ENCODE data around the gene DCAF17. TPM values are rescaled to one million over a fixed set of nuclear protein-coding genes. Genes with fewer than 3 reads are reported as not detected.

Gene DCAF17
- total and polyA plus RNA-seq, 8 donors, result 1.2 to 33.9 (median 12.0) TPM

GRCh38 chr2:171407676-171408044 is 26.4 kb upstream of the DCAF17 start:
- WGBS, 5 donors, result 92 to 98% (median 94%) methylated on average over 1 of the region's 1 CpG

GRCh38 chr2:171409436-171409971 is 24.5 kb upstream of the DCAF17 start:
- H3K36me3 ChIP-seq, result no peaks in the 10 kb centered on the region
- TF ChIP-seq POLR2AphosphoS5 (IDR thresholded peaks at IDR 0.05), result no peak
- TF ChIP-seq POLR2A (IDR thresholded peaks at IDR 0.05), result no peak
- TF ChIP-seq, protein P1, sequence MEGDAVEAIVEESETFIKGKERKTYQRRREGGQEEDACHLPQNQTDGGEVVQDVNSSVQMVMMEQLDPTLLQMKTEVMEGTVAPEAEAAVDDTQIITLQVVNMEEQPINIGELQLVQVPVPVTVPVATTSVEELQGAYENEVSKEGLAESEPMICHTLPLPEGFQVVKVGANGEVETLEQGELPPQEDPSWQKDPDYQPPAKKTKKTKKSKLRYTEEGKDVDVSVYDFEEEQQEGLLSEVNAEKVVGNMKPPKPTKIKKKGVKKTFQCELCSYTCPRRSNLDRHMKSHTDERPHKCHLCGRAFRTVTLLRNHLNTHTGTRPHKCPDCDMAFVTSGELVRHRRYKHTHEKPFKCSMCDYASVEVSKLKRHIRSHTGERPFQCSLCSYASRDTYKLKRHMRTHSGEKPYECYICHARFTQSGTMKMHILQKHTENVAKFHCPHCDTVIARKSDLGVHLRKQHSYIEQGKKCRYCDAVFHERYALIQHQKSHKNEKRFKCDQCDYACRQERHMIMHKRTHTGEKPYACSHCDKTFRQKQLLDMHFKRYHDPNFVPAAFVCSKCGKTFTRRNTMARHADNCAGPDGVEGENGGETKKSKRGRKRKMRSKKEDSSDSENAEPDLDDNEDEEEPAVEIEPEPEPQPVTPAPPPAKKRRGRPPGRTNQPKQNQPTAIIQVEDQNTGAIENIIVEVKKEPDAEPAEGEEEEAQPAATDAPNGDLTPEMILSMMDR (IDR thresholded peaks at IDR 0.05), result no peak
- TF ChIP-seq EP300 (IDR thresholded peaks at IDR 0.05), result no peak
- H3K27ac ChIP-seq, result peak overlapping the region in 1 of 5 donors; percentile 71
- 69 to 88% (median 73%) methylated on average over 8 of the region's 8 CpGs for WGBS, 5 donors
- H3K27me3 ChIP-seq, result no peaks in the 10 kb centered on the region
- peaks cover 0 to 19% (median 8%) of the 10 kb centered on the region in 4 donors for H3K4me1 ChIP-seq
- H3K4me3 ChIP-seq, result peak overlapping the region in 3 of 4 donors; percentile 4 to 27 (median 27)
- DNase-seq, result no peak
- intact Hi-C loops (cut with DNase I; ENCODE audit: low total_unique reads), result no loop called here
- no peaks in the 10 kb centered on the region for H3K9me3 ChIP-seq

More at GRCh38 chr2:171407676-171408044, 26.4 kb upstream of the DCAF17 start:
- TF ChIP-seq POLR2A (IDR thresholded peaks at IDR 0.05), result no peak
- TF ChIP-seq, protein P1 (IDR thresholded peaks at IDR 0.05), result no peak
- H3K27me3 ChIP-seq, result no peaks in the 10 kb centered on the region
- DNase-seq, result no peak
- no peak overlapping the region for H3K4me3 ChIP-seq
- no peak overlapping the region for H3K27ac ChIP-seq
- H3K4me1 ChIP-seq, result peaks cover 0 to 16% (median 7%) of the 10 kb centered on the region in 4 donors
- H3K9me3 ChIP-seq, result no peaks in the 10 kb centered on the region
- no peaks in the 10 kb centered on the region for H3K36me3 ChIP-seq
- intact Hi-C loops (cut with DNase I; ENCODE audit: low total_unique reads), result no loop called here

- Histone ChIP-seq H3K4me3 (no peak overlapping the region), H3K9me3 (no peaks in the 10 kb centered on the region), H3K27ac (peak overlapping the region in 1 of 5 donors; percentile 71), H3K36me3 (no peaks in the 10 kb centered on the region), H3K4me1 (peaks cover 0 to 19% (median 8%) of the 10 kb centered on the region in 4 donors), H3K27me3 (no peaks in the 10 kb centered on the region)
- no peak for DNase-seq
- intact Hi-C loops (cut with DNase I; ENCODE audit: low total_unique reads), result no loop called here
- 60 to 72% (median 68%) methylated on average over 4 of the region's 4 CpGs for WGBS, 5 donors
- no peak for TF ChIP-seq POLR2AphosphoS5 (IDR thresholded peaks at IDR 0.05)
- no peak for TF ChIP-seq EP300 (IDR thresholded peaks at IDR 0.05)
- TF ChIP-seq POLR2A (IDR thresholded peaks at IDR 0.05), result no peak
- TF ChIP-seq, protein P1 (IDR thresholded peaks at IDR 0.05), result no peak
These were observed 23.9 kb upstream of the DCAF17 start for GRCh38 chr2:171410101-171410500.

GRCh38 chr2:171410624-171411023 is 23.4 kb upstream of the DCAF17 start:
- intact Hi-C loops (cut with DNase I; ENCODE audit: low total_unique reads), result no loop called here
- Histone ChIP-seq H3K27me3 (no peaks in the 10 kb centered on the region), H3K4me3 (no peak overlapping the region), H3K4me1 (peaks cover 0 to 19% (median 9%) of the 10 kb centered on the region in 4 donors), H3K9me3 (no peaks in the 10 kb centered on the region), H3K27ac (peak overlapping the region in 1 of 5 donors; percentile 71), H3K36me3 (no peaks in the 10 kb centered on the region)
- no peak for DNase-seq
- TF ChIP-seq EP300 (IDR thresholded peaks at IDR 0.05) (no peak), POLR2AphosphoS5 (IDR thresholded peaks at IDR 0.05) (no peak), POLR2A (IDR thresholded peaks at IDR 0.05) (no peak)
- TF ChIP-seq, protein P1 (IDR thresholded peaks at IDR 0.05), result no peak
